Measurements from ENCODE around the gene RPE65. TPM values are rescaled to one million over a fixed set of nuclear protein-coding genes. Genes with fewer than 3 reads are reported as not detected.

Gene RPE65
- total and polyA plus RNA-seq, 4 donors = 0.01 to 0.09 TPM; not detected in 2

DNA sequence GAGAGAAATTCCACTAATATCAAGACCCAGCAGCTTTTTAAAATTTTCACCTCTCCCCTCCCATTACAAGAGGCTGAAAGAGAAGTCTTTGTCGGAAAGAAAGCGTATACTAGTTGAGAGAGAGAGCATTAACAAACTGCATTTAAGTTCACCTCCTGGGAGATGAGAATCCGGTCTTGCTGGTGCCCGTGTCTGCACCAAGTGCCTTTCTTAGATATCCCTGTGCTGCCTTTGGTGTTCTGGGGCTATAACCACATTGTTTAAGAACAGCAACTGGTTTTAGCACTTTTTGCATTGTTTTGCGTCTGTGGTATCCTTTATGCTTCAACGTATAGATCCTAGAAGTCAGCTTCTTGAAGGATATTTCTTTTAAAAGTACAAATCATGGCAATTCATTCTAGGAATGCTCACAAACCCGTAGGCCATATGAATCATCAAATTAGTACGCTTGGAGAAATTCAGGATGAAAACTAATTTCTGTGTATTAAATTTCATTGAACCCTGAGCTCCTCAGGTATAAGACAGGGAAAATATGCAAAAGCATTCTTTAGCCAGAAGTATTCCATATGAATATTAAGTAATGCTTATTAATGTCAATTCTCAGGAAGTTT lies 3.4 kb upstream of the RPE65 start:
- H3K9ac ChIP-seq (ENCODE audit: insufficient read depth in 1 of 2, low read length in 2 of 2) = no peak overlapping the region
- ATAC-seq (ENCODE audit: insufficient read depth, low FRiP score) (no peak), DNase-seq (no peak)
- no peak overlapping the region for H3K4me3 ChIP-seq
- H3K27ac ChIP-seq (ENCODE audit: low read depth in 1 of 2, low read length in 1 of 2) = no peak overlapping the region
- peaks cover 0 to 2% (median 0%) of the 10 kb centered on the region in 5 donors for H3K4me1 ChIP-seq (ENCODE audit: control insufficient read depth in 5 of 5, insufficient read depth in 5 of 5, low read length in 5 of 5)
- no peaks in the 10 kb centered on the region for H3K27me3 ChIP-seq (ENCODE audit: control insufficient read depth in 3 of 3, insufficient read depth in 3 of 3, low read length in 2 of 3)
- H3K9me3 ChIP-seq (ENCODE audit: control insufficient read depth in 4 of 4, insufficient read depth in 3 of 4, low read length in 3 of 4) = no peaks in the 10 kb centered on the region
- 89 to 94% methylated on average over 8 of the region's 8 CpGs for WGBS, 2 donors
- no peaks in the 10 kb centered on the region for H3K36me3 ChIP-seq (ENCODE audit: control insufficient read depth in 4 of 4, insufficient read depth in 4 of 4, low read length in 4 of 4)
- TF ChIP-seq, protein P1, sequence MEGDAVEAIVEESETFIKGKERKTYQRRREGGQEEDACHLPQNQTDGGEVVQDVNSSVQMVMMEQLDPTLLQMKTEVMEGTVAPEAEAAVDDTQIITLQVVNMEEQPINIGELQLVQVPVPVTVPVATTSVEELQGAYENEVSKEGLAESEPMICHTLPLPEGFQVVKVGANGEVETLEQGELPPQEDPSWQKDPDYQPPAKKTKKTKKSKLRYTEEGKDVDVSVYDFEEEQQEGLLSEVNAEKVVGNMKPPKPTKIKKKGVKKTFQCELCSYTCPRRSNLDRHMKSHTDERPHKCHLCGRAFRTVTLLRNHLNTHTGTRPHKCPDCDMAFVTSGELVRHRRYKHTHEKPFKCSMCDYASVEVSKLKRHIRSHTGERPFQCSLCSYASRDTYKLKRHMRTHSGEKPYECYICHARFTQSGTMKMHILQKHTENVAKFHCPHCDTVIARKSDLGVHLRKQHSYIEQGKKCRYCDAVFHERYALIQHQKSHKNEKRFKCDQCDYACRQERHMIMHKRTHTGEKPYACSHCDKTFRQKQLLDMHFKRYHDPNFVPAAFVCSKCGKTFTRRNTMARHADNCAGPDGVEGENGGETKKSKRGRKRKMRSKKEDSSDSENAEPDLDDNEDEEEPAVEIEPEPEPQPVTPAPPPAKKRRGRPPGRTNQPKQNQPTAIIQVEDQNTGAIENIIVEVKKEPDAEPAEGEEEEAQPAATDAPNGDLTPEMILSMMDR (IDR thresholded peaks at IDR 0.05; ENCODE audit: control extremely low read depth, extremely low read depth) = no peak

DNA sequence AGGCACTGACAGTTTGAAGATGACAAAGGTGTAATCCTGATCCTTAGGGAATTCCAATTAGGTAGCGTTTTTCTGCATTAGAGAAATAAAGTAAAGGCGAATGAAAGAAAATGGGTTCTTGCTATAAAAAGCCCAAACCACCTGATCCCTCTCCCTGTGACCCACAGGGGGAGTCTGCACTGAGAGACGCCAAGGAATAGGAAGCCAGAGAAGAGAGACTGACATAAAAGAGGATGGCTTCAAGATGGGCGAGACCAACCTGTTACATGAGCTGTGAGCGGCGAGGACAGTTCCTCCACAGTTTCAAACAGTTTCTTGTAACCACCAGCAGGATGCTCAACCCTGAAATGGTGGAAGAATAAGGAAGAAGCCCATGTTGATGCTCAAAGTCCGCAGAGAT lies 1.4 kb downstream of the RPE65 start:
- no peak for DNase-seq
- H3K36me3 ChIP-seq (ENCODE audit: control insufficient read depth in 4 of 4, insufficient read depth in 4 of 4, low read length in 4 of 4) = no peaks in the 10 kb centered on the region
- TF ChIP-seq, protein P1 (IDR thresholded peaks at IDR 0.05; ENCODE audit: control extremely low read depth, extremely low read depth) = no peak
- H3K27me3 ChIP-seq (ENCODE audit: control insufficient read depth in 3 of 3, insufficient read depth in 3 of 3, low read length in 2 of 3) = no peaks in the 10 kb centered on the region
- peaks cover 0 to 2% (median 0%) of the 10 kb centered on the region in 5 donors for H3K4me1 ChIP-seq (ENCODE audit: control insufficient read depth in 5 of 5, insufficient read depth in 5 of 5, low read length in 5 of 5)
- no peaks in the 10 kb centered on the region for H3K9me3 ChIP-seq (ENCODE audit: control insufficient read depth in 4 of 4, insufficient read depth in 3 of 4, low read length in 3 of 4)
- no peak for ATAC-seq (ENCODE audit: insufficient read depth, low FRiP score)
- no peak overlapping the region for H3K4me3 ChIP-seq
- H3K9ac ChIP-seq (ENCODE audit: insufficient read depth in 1 of 2, low read length in 2 of 2) = no peak overlapping the region
- H3K27ac ChIP-seq (ENCODE audit: low read depth in 1 of 2, low read length in 1 of 2) = no peak overlapping the region
- 86% methylated on average over 7 of the region's 7 CpGs for WGBS, 2 donors

DNA sequence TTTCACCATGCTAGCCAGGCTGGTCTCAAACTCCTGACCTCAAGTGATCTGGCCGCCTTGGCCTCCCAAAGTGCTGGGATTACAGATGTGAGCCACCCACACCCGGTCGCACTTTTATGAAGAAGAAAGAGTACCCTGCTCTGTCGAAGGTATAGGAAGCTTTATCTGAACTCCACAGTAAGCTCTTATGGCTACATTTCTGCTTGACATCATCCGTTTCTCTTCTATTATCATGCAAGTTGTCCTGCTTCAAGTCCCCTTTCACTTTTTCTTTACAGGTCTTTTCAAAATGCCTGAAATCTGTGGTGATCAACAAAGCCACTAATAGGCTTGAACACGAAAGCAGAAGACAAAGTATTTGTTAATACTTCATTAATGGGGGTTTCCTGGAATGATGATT lies 4.0 kb downstream of the RPE65 start:
- ATAC-seq (ENCODE audit: insufficient read depth, low FRiP score) (no peak), DNase-seq (no peak)
- TF ChIP-seq, protein P1 (IDR thresholded peaks at IDR 0.05; ENCODE audit: control extremely low read depth, extremely low read depth) = no peak
- 89 to 90% methylated on average over 6 of the region's 6 CpGs for WGBS, 2 donors
- H3K9me3 ChIP-seq (ENCODE audit: control insufficient read depth in 4 of 4, insufficient read depth in 3 of 4, low read length in 3 of 4) = no peaks in the 10 kb centered on the region
- peaks cover 0 to 2% (median 0%) of the 10 kb centered on the region in 5 donors for H3K4me1 ChIP-seq (ENCODE audit: control insufficient read depth in 5 of 5, insufficient read depth in 5 of 5, low read length in 5 of 5)
- no peak overlapping the region for H3K9ac ChIP-seq (ENCODE audit: insufficient read depth in 1 of 2, low read length in 2 of 2)
- no peaks in the 10 kb centered on the region for H3K27me3 ChIP-seq (ENCODE audit: control insufficient read depth in 3 of 3, insufficient read depth in 3 of 3, low read length in 2 of 3)
- no peak overlapping the region for H3K4me3 ChIP-seq
- H3K27ac ChIP-seq (ENCODE audit: low read depth in 1 of 2, low read length in 1 of 2) = no peak overlapping the region
- no peaks in the 10 kb centered on the region for H3K36me3 ChIP-seq (ENCODE audit: control insufficient read depth in 4 of 4, insufficient read depth in 4 of 4, low read length in 4 of 4)
